Stomach (tissue), 4 donors: ENCODE measurements around the gene LYAR.

Experiments used
- CTCF ChIP-seq, 7 experiments: fragments of 450-650 bp in 4 of 7; fragments of 200-600 bp in 3 of 7; sonication (generic) in 3 of 7; IDR thresholded peaks; one replicate each; pipeline ENCODE4 v1.5.1; 2016 to 2019; ENCODE audit warnings: antibody characterized with exemption in 7 of 7, control low read depth in 2 of 7, mild to moderate bottlenecking in 1 of 7
- EP300 ChIP-seq: sonication (generic); formaldehyde crosslinking; IDR thresholded peaks from one replicate; pipeline ENCODE4 v1.6.1; 2017; ENCODE audit warnings: antibody characterized with exemption
- POLR2A ChIP-seq, 4 donors: fragments of 450-650 bp; IDR thresholded peaks; one replicate each; pipeline ENCODE4 v1.6.1; 2016; ENCODE audit warnings: antibody characterized with exemption in 4 of 4, control low read depth in 2 of 4, mild to moderate bottlenecking in 1 of 4, moderate library complexity in 1 of 4

GRCh38 chr4:4317496-4318232 lies 27.7 kb upstream of the LYAR start:
- TF ChIP-seq POLR2A (IDR thresholded peaks at IDR 0.05) (no peak), CTCF (IDR thresholded peaks at IDR 0.05) (no peak), EP300 (no peak)
